Mucosa of descending colon (tissue), 3 donors: Measurements from ENCODE around the gene GDPD3. TPM values are rescaled to one million over a fixed set of nuclear protein-coding genes. Genes with fewer than 3 reads are reported as not detected.

Experiments used
- ATAC-seq: fragments of 200-7000 bp; cut with Tn5 transposase; one replicate; pipeline ENCODE4 v1.9.1; 2020; ENCODE audit warnings: mild to moderate bottlenecking, moderate library complexity
- DNase-seq, 3 donors: peaks; one replicate each; pipeline ENCODE4 v3.0.0-alpha.2; 2020
- H3K36me3 ChIP-seq: fragments of 200-600 bp; one replicate; pipeline ENCODE4 v1.8.0; 2021; ENCODE audit warnings: low read depth, mild to moderate bottlenecking
- H3K4me1 ChIP-seq: fragments of 200-600 bp; one replicate; pipeline ENCODE4 v1.8.0; 2021; ENCODE audit warnings: low read depth, mild to moderate bottlenecking
- H3K4me3 ChIP-seq: fragments of 200-600 bp; one replicate; pipeline ENCODE4 v1.8.0; 2021; ENCODE audit warnings: mild to moderate bottlenecking
- H3K9me3 ChIP-seq: fragments of 200-600 bp; one replicate; pipeline ENCODE4 v1.8.0; 2021; ENCODE audit warnings: mild to moderate bottlenecking
- intact Hi-C, 2 donors: fragments of 100-400 bp; cut with DNase I in 1 of 2; cut with micrococcal nuclease in 1 of 2; formaldehyde crosslinking; loops; one replicate each; pipeline versions ENCODE4 v1.11.0 to v1.11.1; 2022; cut with DNase I, micrococcal nuclease
- total RNA-seq, 3 donors: library from RNA; stranded (reverse); fragmentation: NEBNext Ultra II Directional in 2 of 3; extraction: Animal tissue kit (Norgen Biotek cat#: 25700) in 2 of 3; gene quantifications; one replicate each; pipeline versions ENCODE4 v1.2.1 to v1.2.4, GENCODE V29; 2021 to 2023
- TF ChIP-seq, protein P1 (sequence below): fragments of 200-600 bp; IDR thresholded peaks from one replicate; pipeline ENCODE4 v1.8.0; 2022; ENCODE audit warnings: antibody characterized with exemption, mild to moderate bottlenecking
- donor health status: DM: no; HTN: no; CAD: no; lungs with moderate emphysema.
- donor health status: DM: no; HTN: no; CAD: no.
- donor health status: DM: no; HTN: yes; CAD: no.

The GDPD3 gene
- total RNA-seq, 3 donors from 2014 or later: 29.6 to 75.3 (median 51.7) TPM

GRCh38 chr16:30060836-30061554, 52.3 kb downstream of the GDPD3 start:
- intact Hi-C loops: no loop called here
- peaks cover 10% of the 10 kb centered on the region for H3K4me1 ChIP-seq
- ATAC-seq (no peak), DNase-seq (peak in 1 of 3 donors; percentile 31)
- no peaks in the 10 kb centered on the region for H3K9me3 ChIP-seq
- TF ChIP-seq, protein P1, sequence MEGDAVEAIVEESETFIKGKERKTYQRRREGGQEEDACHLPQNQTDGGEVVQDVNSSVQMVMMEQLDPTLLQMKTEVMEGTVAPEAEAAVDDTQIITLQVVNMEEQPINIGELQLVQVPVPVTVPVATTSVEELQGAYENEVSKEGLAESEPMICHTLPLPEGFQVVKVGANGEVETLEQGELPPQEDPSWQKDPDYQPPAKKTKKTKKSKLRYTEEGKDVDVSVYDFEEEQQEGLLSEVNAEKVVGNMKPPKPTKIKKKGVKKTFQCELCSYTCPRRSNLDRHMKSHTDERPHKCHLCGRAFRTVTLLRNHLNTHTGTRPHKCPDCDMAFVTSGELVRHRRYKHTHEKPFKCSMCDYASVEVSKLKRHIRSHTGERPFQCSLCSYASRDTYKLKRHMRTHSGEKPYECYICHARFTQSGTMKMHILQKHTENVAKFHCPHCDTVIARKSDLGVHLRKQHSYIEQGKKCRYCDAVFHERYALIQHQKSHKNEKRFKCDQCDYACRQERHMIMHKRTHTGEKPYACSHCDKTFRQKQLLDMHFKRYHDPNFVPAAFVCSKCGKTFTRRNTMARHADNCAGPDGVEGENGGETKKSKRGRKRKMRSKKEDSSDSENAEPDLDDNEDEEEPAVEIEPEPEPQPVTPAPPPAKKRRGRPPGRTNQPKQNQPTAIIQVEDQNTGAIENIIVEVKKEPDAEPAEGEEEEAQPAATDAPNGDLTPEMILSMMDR: no peak
- H3K36me3 ChIP-seq: no peaks in the 10 kb centered on the region
- no peak overlapping the region for H3K4me3 ChIP-seq

DNA sequence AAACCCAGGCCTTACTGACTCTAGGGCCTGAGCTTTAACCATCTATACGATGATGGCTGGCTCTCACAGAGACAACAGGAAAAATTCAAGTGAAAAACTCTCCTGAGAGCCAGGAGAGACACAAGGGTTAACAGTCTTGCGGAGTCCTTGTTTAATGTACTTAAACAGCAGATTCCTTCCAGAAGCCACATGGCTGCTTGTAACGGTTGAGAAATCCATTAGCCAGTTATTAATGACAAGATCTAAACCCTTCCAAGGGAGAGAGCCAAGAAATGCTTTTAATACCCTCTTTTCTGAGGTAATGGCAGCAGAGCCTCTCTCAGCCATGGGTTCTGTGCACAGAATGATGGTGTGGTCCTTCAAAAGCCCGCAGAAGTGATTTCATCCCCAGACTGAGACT, 53.0 kb downstream of the GDPD3 start:
- intact Hi-C loops: no loop called here
- TF ChIP-seq, protein P1: no peak
- peaks cover 10% of the 10 kb centered on the region for H3K4me1 ChIP-seq
- DNase-seq: no peak
- H3K4me3 ChIP-seq: no peak overlapping the region
- no peak for ATAC-seq
- H3K36me3 ChIP-seq: no peaks in the 10 kb centered on the region
- no peaks in the 10 kb centered on the region for H3K9me3 ChIP-seq

- DNase-seq (peak; percentile 69 to 73 (median 69)), ATAC-seq (peak; percentile 75)
- Histone ChIP-seq H3K4me1 (peaks cover 7% of the 10 kb centered on the region), H3K4me3 (no peak overlapping the region), H3K9me3 (no peaks in the 10 kb centered on the region), H3K36me3 (no peaks in the 10 kb centered on the region)
- intact Hi-C loops: no loop called here
- TF ChIP-seq, protein P1: no peak
Measured at GRCh38 chr16:30054959-30055553, 58.3 kb downstream of the GDPD3 start.

Other genes with a start within 250 kb of the GDPD3 start
- gene SEZ6L2, start 214.0 kb downstream of the GDPD3 start, total RNA-seq: 1 to 10 TPM; 6.1 to 9.6 (median 7.0) TPM
- gene ASPHD1, start 213.0 kb downstream of the GDPD3 start, total RNA-seq: 1 to 10 TPM; 1.6 to 1.9 (median 1.8) TPM
- gene KCTD13, start 187.3 kb downstream of the GDPD3 start, total RNA-seq: 10 to 100 TPM; 22.2 to 25.8 (median 22.9) TPM
- gene TMEM219, start 151.5 kb downstream of the GDPD3 start, total RNA-seq: 100 to 1,000 TPM; 116 to 209 (median 130) TPM
- 10 to 100 TPM; 46.6 to 53.4 (median 50.5) TPM for gene TAOK2, start 139.7 kb downstream of the GDPD3 start, total RNA-seq
- gene HIRIP3, start 117.9 kb downstream of the GDPD3 start, total RNA-seq: 10 to 100 TPM; 11.3 to 21.3 (median 11.9) TPM
- gene INO80E, start 117.3 kb downstream of the GDPD3 start, total RNA-seq: 10 to 100 TPM; 71.2 to 79.5 (median 78.4) TPM
- gene DOC2A, start 102.5 kb downstream of the GDPD3 start, total RNA-seq: 10 to 100 TPM in 1 of 3 donors, 1 to 10 TPM in 2; 5.2 to 16.8 (median 7.5) TPM
- not detected for gene C16orf92, start 90.3 kb downstream of the GDPD3 start, total RNA-seq
- gene TLCD3B, start 82.3 kb downstream of the GDPD3 start, total RNA-seq: under 1 TPM in 2 of 3 donors, not detected in 1; 0.38 to 0.46 TPM
- gene ALDOA, start 47.8 kb downstream of the GDPD3 start, total RNA-seq: 1,000 to 10,000 TPM; 1,235 to 2,016 (median 1,778) TPM
- 100 to 1,000 TPM in 2 of 3 donors, 10 to 100 TPM in 1; 71.7 to 109 (median 102) TPM for gene PPP4C, start 37.5 kb downstream of the GDPD3 start, total RNA-seq
- gene TBX6, start 21.6 kb downstream of the GDPD3 start, total RNA-seq: 1 to 10 TPM in 1 of 3 donors, under 1 TPM in 2; 0.63 to 1.9 (median 0.90) TPM
- gene YPEL3, start 17.3 kb downstream of the GDPD3 start, total RNA-seq: 10 to 100 TPM; 30.5 to 78.4 (median 69.3) TPM
- 100 to 1,000 TPM; 200 to 378 (median 285) TPM for gene MAPK3, start 9.7 kb upstream of the GDPD3 start, total RNA-seq
- gene CORO1A, start 70.1 kb upstream of the GDPD3 start, total RNA-seq: 10 to 100 TPM; 24.2 to 42.0 (median 25.2) TPM
- gene BOLA2B, start 80.1 kb upstream of the GDPD3 start, total RNA-seq: 100 to 1,000 TPM in 2 of 3 donors, 10 to 100 TPM in 1; 67.8 to 187 (median 152) TPM
- gene SLX1A, start 80.3 kb upstream of the GDPD3 start, total RNA-seq: 100 to 1,000 TPM in 1 of 3 donors, 10 to 100 TPM in 2; 52.8 to 100 (median 68.0) TPM
- gene SULT1A3, start 85.7 kb upstream of the GDPD3 start, total RNA-seq: 10 to 100 TPM; 37.1 to 96.5 (median 66.7) TPM
- gene NPIPB13, start 134.9 kb upstream of the GDPD3 start, total RNA-seq: 10 to 100 TPM; 15.3 to 28.5 (median 21.7) TPM
- gene CD2BP2, start 241.8 kb upstream of the GDPD3 start, total RNA-seq: 10 to 100 TPM; 53.4 to 57.9 (median 53.5) TPM